ENCODE results near the gene HMX1.

- TF ChIP-seq EZH2 (IDR thresholded peaks at IDR 0.05; ENCODE audit: low read depth, unreplicated experiment) (no peak), CTCF (conservative IDR thresholded peaks at IDR 0.05; ENCODE audit: low read depth in 2 of 2) (no peak), EZH2phosphoT487 (IDR thresholded peaks at IDR 0.05; ENCODE audit: unreplicated experiment) (no peak), POLR2AphosphoS5 (IDR thresholded peaks at IDR 0.05; ENCODE audit: low read depth) (no peak), REST (IDR thresholded peaks at IDR 0.05; ENCODE audit: unreplicated experiment) (no peak), ZNF114 (CRISPR knock-in tag; IDR thresholded peaks at IDR 0.05) (no peak)
These were observed 41.6 kb upstream of the HMX1 start for GRCh38 chr4:8913121-8913857.
